Mesenchymal stem cell (in vitro differentiated cells and primary cell): ENCODE results near the gene SHISAL2A.

ENCODE experiments used
- DNase-seq: peaks from one replicate; pipeline ENCODE4 v3.0.0-alpha.2; 2013
- H2AFZ ChIP-seq: one replicate; pipeline ENCODE4 v1.6.1; 2013; ENCODE audit warnings: low read depth, mild to moderate bottlenecking, control low read depth, inconsistent platforms, low read length, moderate library complexity
- H2AK5ac ChIP-seq: 2 replicates; pipeline ENCODE4 v1.6.1; 2013; ENCODE audit warnings: low read length, moderate library complexity, mild to moderate bottlenecking, inconsistent platforms; ENCODE audit not compliant: severe bottlenecking
- H2BK120ac ChIP-seq: one replicate; pipeline ENCODE4 v1.6.1; 2013; ENCODE audit warnings: low read depth, mild to moderate bottlenecking, inconsistent platforms, low read length, moderate library complexity
- H2BK12ac ChIP-seq, 2 experiments: one replicate each; pipeline ENCODE4 v1.6.1; 2013; ENCODE audit warnings: inconsistent platforms in 2 of 2, low read length in 2 of 2, mild to moderate bottlenecking in 2 of 2, moderate library complexity in 2 of 2, control low read depth in 1 of 2
- H2BK15ac ChIP-seq: one replicate; pipeline ENCODE4 v1.6.1; 2013; ENCODE audit warnings: mild to moderate bottlenecking, low read depth, inconsistent platforms; ENCODE audit not compliant: poor library complexity, severe bottlenecking
- H2BK5ac ChIP-seq: 2 replicates; pipeline ENCODE4 v1.6.1; 2013; ENCODE audit warnings: low read depth, mild to moderate bottlenecking, low read length, control low read depth, inconsistent platforms; ENCODE audit not compliant: poor library complexity, severe bottlenecking
- H3K14ac ChIP-seq, 2 experiments: one replicate each; pipeline ENCODE4 v1.6.1; 2013; ENCODE audit warnings: inconsistent platforms in 2 of 2, low read length in 2 of 2, control low read depth in 1 of 2, mild to moderate bottlenecking in 1 of 2, moderate library complexity in 1 of 2
- H3K18ac ChIP-seq, 2 experiments: one replicate each; pipeline ENCODE4 v1.6.1; 2013; ENCODE audit warnings: inconsistent platforms in 2 of 2, low read length in 2 of 2, control low read depth in 1 of 2, low read depth in 1 of 2, mild to moderate bottlenecking in 1 of 2
- H3K23ac ChIP-seq, 2 experiments: one replicate each; pipeline ENCODE4 v1.6.1; 2013; ENCODE audit warnings: inconsistent platforms in 2 of 2, low read length in 2 of 2, mild to moderate bottlenecking in 2 of 2, moderate library complexity in 2 of 2, control low read depth in 1 of 2
- H3K27ac ChIP-seq: 2 replicates; pipeline ENCODE4 v1.5.1; 2013; ENCODE audit warnings: mild to moderate bottlenecking, moderate library complexity, low read length, control low read depth, inconsistent platforms; ENCODE audit not compliant: poor library complexity, severe bottlenecking
- H3K27me3 ChIP-seq, 2 experiments: 2 replicates each; pipeline versions ENCODE4 v1.6.1 to v1.7.0; 2013; ENCODE audit warnings: low read length in 2 of 2, mild to moderate bottlenecking in 2 of 2, moderate library complexity in 2 of 2, control low read depth in 1 of 2, inconsistent platforms in 1 of 2; ENCODE audit not compliant: control insufficient read depth in 1 of 2, insufficient read depth in 1 of 2
- H3K36me3 ChIP-seq, 2 experiments: 2 replicates each; pipeline versions ENCODE4 v1.6.1 to v1.7.0; 2013; ENCODE audit warnings: low read length in 2 of 2, control low read depth in 1 of 2, inconsistent platforms in 1 of 2, low read depth in 1 of 2, mild to moderate bottlenecking in 1 of 2; ENCODE audit not compliant: insufficient read depth in 2 of 2, control insufficient read depth in 1 of 2
- H3K4ac ChIP-seq, 2 experiments: one replicate each; pipeline ENCODE4 v1.6.1; 2013; ENCODE audit warnings: inconsistent platforms in 2 of 2, low read length in 2 of 2, mild to moderate bottlenecking in 2 of 2, moderate library complexity in 2 of 2, control low read depth in 1 of 2, low read depth in 1 of 2
- H3K4me1 ChIP-seq: 2 replicates; pipeline ENCODE4 v1.6.1; 2013; ENCODE audit warnings: low read depth, low read length, control low read depth; ENCODE audit not compliant: control insufficient read depth, insufficient read depth
- H3K4me2 ChIP-seq: 2 replicates; pipeline ENCODE4 v1.6.1; 2013; ENCODE audit warnings: low read length, mild to moderate bottlenecking, inconsistent platforms; ENCODE audit not compliant: poor library complexity, severe bottlenecking
- H3K4me3 ChIP-seq, 2 experiments: 2 replicates each; pipeline versions ENCODE4 v1.5.1 to v1.7.0; 2013; ENCODE audit warnings: low read length in 2 of 2, mild to moderate bottlenecking in 2 of 2, control low read depth in 1 of 2, low read depth in 1 of 2; ENCODE audit not compliant: insufficient read depth in 1 of 2
- H3K79me1 ChIP-seq: replicated peaks from 2 replicates; pipeline ENCODE4 v1.6.1; 2013; ENCODE audit warnings: mild to moderate bottlenecking, control low read depth, low read length, inconsistent platforms; ENCODE audit not compliant: poor library complexity, severe bottlenecking
- H3K9ac ChIP-seq: 2 replicates; pipeline ENCODE4 v1.7.0; 2013; ENCODE audit warnings: mild to moderate bottlenecking, low read length, moderate library complexity
- H3K9me3 ChIP-seq: 2 replicates; pipeline ENCODE4 v1.7.0; 2013; ENCODE audit warnings: mild to moderate bottlenecking, low read length; ENCODE audit not compliant: control insufficient read depth
- H4K8ac ChIP-seq: one replicate; pipeline ENCODE4 v1.6.1; 2013; ENCODE audit warnings: inconsistent platforms, mild to moderate bottlenecking, low read length, moderate library complexity
- H4K91ac ChIP-seq: one replicate; pipeline ENCODE4 v1.6.1; 2013; ENCODE audit warnings: mild to moderate bottlenecking, low read length, inconsistent platforms
- WGBS: methylation state at CpG from one replicate; pipeline ENCODE4 v1.1.7; 2013; ENCODE audit warnings: mixed read lengths; 5-methylcytosine and 5-hydroxymethylcytosine counted together

The SHISAL2A gene

GRCh38 chr1:52590266-52590665, 42.7 kb upstream of the SHISAL2A start:
- H2BK12ac ChIP-seq = no peak overlapping the region
- H4K8ac ChIP-seq = no peak overlapping the region
- no peak overlapping the region for H3K27ac ChIP-seq
- H2BK15ac ChIP-seq = no peak overlapping the region
- H3K4me3 ChIP-seq = no peak overlapping the region
- no peak overlapping the region for H2AFZ ChIP-seq
- DNase-seq = no peak
- H3K18ac ChIP-seq = no peak overlapping the region
- 67% methylated on average over 6 of the region's 6 CpGs for WGBS
- H2AK5ac ChIP-seq = no peak overlapping the region
- no peaks in the 10 kb centered on the region for H3K36me3 ChIP-seq
- no peak overlapping the region for H3K4ac ChIP-seq
- no peak overlapping the region for H3K4me2 ChIP-seq
- H3K27me3 ChIP-seq = peaks cover 11 to 36% of the 10 kb centered on the region in 2 experiments
- H3K79me1 ChIP-seq = no peaks in the 10 kb centered on the region
- H3K23ac ChIP-seq = peak overlapping the region in 1 of 2 experiments; percentile 11
- H3K4me1 ChIP-seq = no peaks in the 10 kb centered on the region
- no peak overlapping the region for H4K91ac ChIP-seq
- no peak overlapping the region for H3K9ac ChIP-seq
- H2BK5ac ChIP-seq = no peak overlapping the region
- no peak overlapping the region for H2BK120ac ChIP-seq
- no peaks in the 10 kb centered on the region for H3K9me3 ChIP-seq
- H3K14ac ChIP-seq = no peak overlapping the region

GRCh38 chr1:52592637-52593323, 40.2 kb upstream of the SHISAL2A start:
- Histone ChIP-seq H2BK120ac (peak overlapping the region; percentile 49), H3K36me3 (no peaks in the 10 kb centered on the region), H3K9ac (no peak overlapping the region), H3K9me3 (no peaks in the 10 kb centered on the region), H3K18ac (no peak overlapping the region), H4K91ac (no peak overlapping the region), H3K14ac (no peak overlapping the region), H2AK5ac (no peak overlapping the region), H2BK5ac (no peak overlapping the region), H3K4me2 (no peak overlapping the region), H4K8ac (no peak overlapping the region), H3K4ac (no peak overlapping the region), H3K4me1 (no peaks in the 10 kb centered on the region), H3K27me3 (peaks cover 3 to 26% of the 10 kb centered on the region in 2 experiments), H2AFZ (no peak overlapping the region), H2BK12ac (no peak overlapping the region), H3K4me3 (no peak overlapping the region), H2BK15ac (no peak overlapping the region), H3K23ac (no peak overlapping the region), H3K79me1 (no peaks in the 10 kb centered on the region), H3K27ac (no peak overlapping the region)
- no peak for DNase-seq
- WGBS = 94% methylated on average over 3 of the region's 5 CpGs

GRCh38 chr1:52593495-52593894, 39.5 kb upstream of the SHISAL2A start:
- Histone ChIP-seq H3K14ac (no peak overlapping the region), H4K8ac (no peak overlapping the region), H3K4me1 (no peaks in the 10 kb centered on the region), H2AFZ (no peak overlapping the region), H2AK5ac (no peak overlapping the region), H3K18ac (no peak overlapping the region), H3K27ac (no peak overlapping the region), H4K91ac (no peak overlapping the region), H2BK5ac (no peak overlapping the region), H3K36me3 (no peaks in the 10 kb centered on the region), H3K23ac (no peak overlapping the region), H3K4me3 (no peak overlapping the region), H3K79me1 (no peaks in the 10 kb centered on the region), H2BK120ac (no peak overlapping the region), H2BK15ac (no peak overlapping the region), H3K9ac (no peak overlapping the region), H3K9me3 (no peaks in the 10 kb centered on the region), H3K4ac (no peak overlapping the region), H3K27me3 (peaks cover 2 to 25% of the 10 kb centered on the region in 2 experiments), H2BK12ac (no peak overlapping the region), H3K4me2 (no peak overlapping the region)
- 97% methylated on average over 1 of the region's 1 CpG for whole genome bisulfite sequencing
- DNase-seq = no peak

DNA sequence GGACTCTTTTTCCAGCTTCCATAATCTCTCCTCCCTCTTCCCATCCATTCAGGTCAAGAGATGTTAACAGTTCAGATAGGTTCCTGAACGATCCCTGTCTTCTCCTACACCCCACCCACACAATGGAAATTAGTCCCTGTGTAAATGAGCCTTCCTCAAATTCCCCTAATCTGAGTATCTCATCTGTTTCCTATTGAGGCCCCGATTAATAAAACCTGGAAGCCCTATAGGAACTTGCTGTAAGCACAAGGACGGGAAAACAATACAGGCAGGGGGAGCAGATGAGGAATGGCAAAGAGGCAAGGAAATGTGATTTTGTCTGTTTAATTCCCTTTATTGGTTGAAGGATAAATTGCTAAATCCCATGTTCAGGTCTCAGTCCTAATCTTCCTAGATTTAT, 37.9 kb upstream of the SHISAL2A start:
- WGBS = 79% methylated on average over 3 of the region's 3 CpGs
- Histone ChIP-seq H3K4me3 (no peak overlapping the region), H3K36me3 (no peaks in the 10 kb centered on the region), H3K27me3 (peaks cover 0 to 12% of the 10 kb centered on the region in 2 experiments), H3K4ac (no peak overlapping the region), H3K27ac (no peak overlapping the region), H3K18ac (no peak overlapping the region), H2BK12ac (no peak overlapping the region), H3K23ac (no peak overlapping the region), H2BK15ac (no peak overlapping the region), H3K4me2 (no peak overlapping the region), H2BK120ac (no peak overlapping the region), H2AK5ac (no peak overlapping the region), H4K91ac (no peak overlapping the region), H2BK5ac (no peak overlapping the region), H3K14ac (no peak overlapping the region), H2AFZ (no peak overlapping the region), H4K8ac (no peak overlapping the region), H3K4me1 (peaks cover 2% of the 10 kb centered on the region), H3K79me1 (no peaks in the 10 kb centered on the region), H3K9me3 (no peaks in the 10 kb centered on the region), H3K9ac (no peak overlapping the region)
- no peak for DNase-seq
